ENCODE data around the gene IGFL1. TPM values are rescaled to one million over a fixed set of nuclear protein-coding genes. Genes with fewer than 3 reads are reported as not detected.
A peak's percentile ranks its signal among the peaks of the same experiment; 100 is the strongest.
"Not testable (repeated sequence)": the region's sequence is repeated elsewhere in the genome, so short reads cannot be mapped to it uniquely, and the experiment has no call there.

IGFL1 gene
- total RNA-seq, 3 donors from 2014 or later: not detected

GRCh38 chr19:46232029-46232428 lies 2.5 kb downstream of the IGFL1 start:
- Histone ChIP-seq H3K9me3 (no peaks in the 10 kb centered on the region), H3K4me1 (no peaks in the 10 kb centered on the region), H3K4me3 (no peak overlapping the region), H3K27ac (no peak overlapping the region), H3K27me3 (peaks cover 0 to 20% of the 10 kb centered on the region in 2 donors), H3K36me3 (no peaks in the 10 kb centered on the region)
- no peak for TF ChIP-seq CTCF (IDR thresholded peaks at IDR 0.05)
- TF ChIP-seq POLR2A (IDR thresholded peaks at IDR 0.05): no peak
- no peak for TF ChIP-seq POLR2AphosphoS5 (IDR thresholded peaks at IDR 0.05)
- intact Hi-C loops (cut with DNase I; ENCODE audit: low total_unique reads): no loop called here
- DNase-seq (ENCODE audit: low spot score in 2 of 2): peak in 1 of 2 donors; percentile 49

GRCh38 chr19:46232468-46232867 lies 2.9 kb downstream of the IGFL1 start:
- no peaks in the 10 kb centered on the region for H3K4me1 ChIP-seq
- no peak for DNase-seq (ENCODE audit: low spot score in 2 of 2)
- no peaks in the 10 kb centered on the region for H3K36me3 ChIP-seq
- TF ChIP-seq POLR2A (IDR thresholded peaks at IDR 0.05): no peak
- no peak for TF ChIP-seq POLR2AphosphoS5 (IDR thresholded peaks at IDR 0.05)
- TF ChIP-seq CTCF (IDR thresholded peaks at IDR 0.05): no peak
- intact Hi-C loops (cut with DNase I; ENCODE audit: low total_unique reads): no loop called here
- H3K9me3 ChIP-seq: no peaks in the 10 kb centered on the region
- H3K27ac ChIP-seq: no peak overlapping the region
- peaks cover 0 to 20% of the 10 kb centered on the region in 2 donors for H3K27me3 ChIP-seq
- no peak overlapping the region for H3K4me3 ChIP-seq

- H3K27ac ChIP-seq: no peak overlapping the region
- H3K9me3 ChIP-seq: no peaks in the 10 kb centered on the region
- TF ChIP-seq POLR2AphosphoS5 (IDR thresholded peaks at IDR 0.05) (no peak), POLR2A (IDR thresholded peaks at IDR 0.05) (no peak), CTCF (IDR thresholded peaks at IDR 0.05) (no peak)
- no peak overlapping the region for H3K4me3 ChIP-seq
- intact Hi-C loops (cut with DNase I; ENCODE audit: low total_unique reads): no loop called here
- H3K27me3 ChIP-seq: peaks cover 0 to 20% of the 10 kb centered on the region in 2 donors
- no peaks in the 10 kb centered on the region for H3K4me1 ChIP-seq
- H3K36me3 ChIP-seq: no peaks in the 10 kb centered on the region
- no peak for DNase-seq (ENCODE audit: low spot score in 2 of 2)
These were observed 3.5 kb downstream of the IGFL1 start for GRCh38 chr19:46232938-46233621.

GRCh38 chr19:46233871-46234270 lies 4.3 kb downstream of the IGFL1 start:
- H3K4me1 ChIP-seq; H3K4me3 ChIP-seq; H3K9me3 ChIP-seq; H3K27ac ChIP-seq; DNase-seq (ENCODE audit: low spot score in 2 of 2); H3K36me3 ChIP-seq; intact Hi-C loops (cut with DNase I; ENCODE audit: low total_unique reads): not testable (repeated sequence)
- H3K27me3 ChIP-seq: peaks cover 0 to 19% of the 10 kb centered on the region in 2 donors

- H3K4me1 ChIP-seq, H3K9me3 ChIP-seq: not testable (repeated sequence)
These were observed 8.6 kb downstream of the IGFL1 start for GRCh38 chr19:46238141-46238540.

GRCh38 chr19:46239193-46240024 lies 9.9 kb downstream of the IGFL1 start:
- peaks cover 0 to 6% of the 10 kb centered on the region in 2 donors for H3K27me3 ChIP-seq
- intact Hi-C loops (cut with DNase I; ENCODE audit: low total_unique reads): no loop called here

More at GRCh38 chr19:46238141-46238540, 8.6 kb downstream of the IGFL1 start:
- H3K36me3 ChIP-seq; intact Hi-C loops (cut with DNase I; ENCODE audit: low total_unique reads); H3K27ac ChIP-seq; H3K27me3 ChIP-seq; H3K4me3 ChIP-seq; DNase-seq (ENCODE audit: low spot score in 2 of 2): not testable (repeated sequence)

More at GRCh38 chr19:46239193-46240024, 9.9 kb downstream of the IGFL1 start:
- H3K4me1 ChIP-seq: no peaks in the 10 kb centered on the region
- no peak overlapping the region for H3K4me3 ChIP-seq
- H3K27ac ChIP-seq: no peak overlapping the region
- no peaks in the 10 kb centered on the region for H3K9me3 ChIP-seq
- no peak for DNase-seq (ENCODE audit: low spot score in 2 of 2)
- TF ChIP-seq POLR2AphosphoS5 (IDR thresholded peaks at IDR 0.05) (no peak), CTCF (IDR thresholded peaks at IDR 0.05) (no peak), POLR2A (IDR thresholded peaks at IDR 0.05) (no peak)
- no peaks in the 10 kb centered on the region for H3K36me3 ChIP-seq
